Body of pancreas (tissue), 4 donors: Measurements from ENCODE around the gene RSPH1. TPM values are rescaled to one million over a fixed set of nuclear protein-coding genes. Genes with fewer than 3 reads are reported as not detected.

Experiments
- ATAC-seq: fragments of 150-250 bp; one replicate; pipeline ENCODE4 v1.9.1; 2016
- DNase-seq, 4 donors: peaks; one replicate each; pipeline ENCODE4 v3.0.0-alpha.2; 2019
- H3K27ac ChIP-seq, 4 donors: fragments of 200-600 bp; sonication (generic); 1 replicate in 3 of 4; 2 replicates in 1 of 4; pipeline versions ENCODE4 v1.5.1 to v1.6.1; 2016 to 2019; ENCODE audit warnings: mild to moderate bottlenecking in 1 of 4, mixed read lengths in 1 of 4, moderate library complexity in 1 of 4
- H3K27me3 ChIP-seq, 2 donors: fragments of 200-600 bp; sonication (generic); one replicate each; pipeline ENCODE4 v1.6.0; 2016; ENCODE audit warnings: mild to moderate bottlenecking in 1 of 2
- H3K36me3 ChIP-seq, 2 donors: fragments of 200-600 bp; sonication (generic); replicated peaks in 1 of 2; 2 replicates each; pipeline ENCODE4 v1.5.1; 2016; ENCODE audit warnings: low read depth in 2 of 2; ENCODE audit not compliant: insufficient read depth in 1 of 2
- H3K4me1 ChIP-seq: fragments of 200-600 bp; sonication (generic); one replicate; pipeline ENCODE4 v1.6.0; 2016
- H3K4me3 ChIP-seq, 2 donors: fragments of 200-600 bp; sonication (generic); 1 replicate in 1 of 2; 2 replicates in 1 of 2; pipeline ENCODE4 v1.5.1; 2016 to 2019
- H3K9me3 ChIP-seq, 3 donors: fragments of 200-600 bp; sonication (generic); 1 replicate in 2 of 3; 2 replicates in 1 of 3; pipeline ENCODE4 v1.5.1; 2016
- CTCF ChIP-seq, 7 experiments: fragments of 450-650 bp in 4 of 7; fragments of 200-600 bp in 3 of 7; sonication (generic) in 3 of 7; IDR thresholded peaks; one replicate each; pipeline ENCODE4 v1.5.1; 2016 to 2019; ENCODE audit warnings: antibody characterized with exemption in 7 of 7
- POLR2A ChIP-seq, 3 donors: fragments of 450-650 bp; IDR thresholded peaks; one replicate each; pipeline ENCODE4 v1.6.1; 2016; ENCODE audit warnings: antibody characterized with exemption in 3 of 3, mild to moderate bottlenecking in 2 of 3
- WGBS, 2 donors: methylation state at CpG; one replicate each; pipeline ENCODE4 v1.1.5; 2017; 5-methylcytosine and 5-hydroxymethylcytosine counted together
- intact Hi-C: fragments of 100-400 bp; cut with DNase I; formaldehyde crosslinking; loops from one replicate; pipeline ENCODE4 v1.15.1; 2023
- total RNA-seq, 2 donors: library from RNA; depleted of rRNA; stranded (reverse); fragments of >200 nt; gene quantifications; one replicate each; pipeline ENCODE4 v1.1.0, GENCODE V29; 2016

Gene RSPH1
- total RNA-seq, 2 donors from 2014 or later = 1.6 to 2.3 TPM

- H3K27me3 ChIP-seq = no peaks in the 10 kb centered on the region
- peaks cover 54% of the 10 kb centered on the region for H3K4me1 ChIP-seq
- no peaks in the 10 kb centered on the region for H3K9me3 ChIP-seq
- no peak for TF ChIP-seq CTCF (IDR thresholded peaks at IDR 0.05)
- WGBS, 2 donors = 77 to 83% methylated on average over 11 of the region's 11 CpGs
- H3K36me3 ChIP-seq = no peaks in the 10 kb centered on the region
- ATAC-seq = no peak
- intact Hi-C loops = no loop called here
- peak overlapping the region in 2 of 4 donors; percentile 41 to 63 for H3K27ac ChIP-seq
- no peak overlapping the region for H3K4me3 ChIP-seq
- DNase-seq = peak in 1 of 4 donors; percentile 6
Observed at GRCh38 chr21:42459546-42460215, 36.3 kb downstream of the RSPH1 start.

GRCh38 chr21:42459082-42459460 lies 37.0 kb downstream of the RSPH1 start:
- WGBS, 2 donors = 75 to 77% methylated on average over 1 of the region's 1 CpG
- H3K27me3 ChIP-seq = no peaks in the 10 kb centered on the region
- no peak for TF ChIP-seq CTCF (IDR thresholded peaks at IDR 0.05)
- TF ChIP-seq POLR2A (IDR thresholded peaks at IDR 0.05) = no peak
- DNase-seq (no peak), ATAC-seq (no peak)
- intact Hi-C loops = no loop called here
- peaks cover 48% of the 10 kb centered on the region for H3K4me1 ChIP-seq
- no peaks in the 10 kb centered on the region for H3K9me3 ChIP-seq
- H3K36me3 ChIP-seq = no peaks in the 10 kb centered on the region
- H3K4me3 ChIP-seq = no peak overlapping the region
- H3K27ac ChIP-seq = peak overlapping the region in 2 of 4 donors; percentile 41 to 63

GRCh38 chr21:42456457-42456856 lies 39.6 kb downstream of the RSPH1 start:
- WGBS, 2 donors = 91 to 92% methylated on average over 8 of the region's 8 CpGs
- no peak overlapping the region for H3K4me3 ChIP-seq
- intact Hi-C loops = no loop called here
- DNase-seq = no peak
- TF ChIP-seq CTCF (IDR thresholded peaks at IDR 0.05) = no peak
- no peak for TF ChIP-seq POLR2A (IDR thresholded peaks at IDR 0.05)
- H3K9me3 ChIP-seq = no peaks in the 10 kb centered on the region
- H3K27me3 ChIP-seq = no peaks in the 10 kb centered on the region
- no peak for ATAC-seq
- H3K27ac ChIP-seq = no peak overlapping the region
- H3K36me3 ChIP-seq = no peaks in the 10 kb centered on the region
- H3K4me1 ChIP-seq = peaks cover 22% of the 10 kb centered on the region

GRCh38 chr21:42455754-42456440 lies 40.1 kb downstream of the RSPH1 start:
- Histone ChIP-seq H3K4me3 (no peak overlapping the region), H3K4me1 (peaks cover 17% of the 10 kb centered on the region), H3K27ac (no peak overlapping the region), H3K9me3 (no peaks in the 10 kb centered on the region), H3K36me3 (no peaks in the 10 kb centered on the region), H3K27me3 (no peaks in the 10 kb centered on the region)
- WGBS, 2 donors = 72 to 81% methylated on average over 10 of the region's 10 CpGs
- TF ChIP-seq POLR2A (IDR thresholded peaks at IDR 0.05) = no peak
- TF ChIP-seq CTCF (IDR thresholded peaks at IDR 0.05) = no peak
- ATAC-seq = no peak
- DNase-seq = no peak
- intact Hi-C loops = no loop called here

- intact Hi-C loops = no loop called here
- H3K27me3 ChIP-seq = no peaks in the 10 kb centered on the region
- peaks cover 15% of the 10 kb centered on the region for H3K4me1 ChIP-seq
- H3K4me3 ChIP-seq = no peak overlapping the region
- H3K9me3 ChIP-seq = no peaks in the 10 kb centered on the region
- WGBS, 2 donors = 76 to 85% methylated on average over 9 of the region's 9 CpGs
- DNase-seq (no peak), ATAC-seq (no peak)
- no peak overlapping the region for H3K27ac ChIP-seq
- TF ChIP-seq POLR2A (IDR thresholded peaks at IDR 0.05) (no peak), CTCF (IDR thresholded peaks at IDR 0.05) (no peak)
- H3K36me3 ChIP-seq = no peaks in the 10 kb centered on the region
Observed at GRCh38 chr21:42455196-42455595, 40.8 kb downstream of the RSPH1 start.
